AG09309 (cell line): Measurements from ENCODE around the gene CHAF1A.

ENCODE experiments used
- DNase-seq: peaks from one replicate; pipeline ENCODE4 v3.0.0-alpha.2; 2010; ENCODE audit warnings: low read depth
- H3K4me3 ChIP-seq: 2 replicates; pipeline ENCODE4 v1.5.1; 2011; ENCODE audit warnings: mild to moderate bottlenecking, low read depth, low read length, moderate library complexity; ENCODE audit not compliant: control insufficient read depth
- TF ChIP-seq, protein P1 (sequence below): IDR thresholded peaks from 2 replicates; pipeline ENCODE4 v1.5.1; 2011; ENCODE audit warnings: mild to moderate bottlenecking, low read depth, low read length, inconsistent platforms; ENCODE audit not compliant: insufficient read depth, control insufficient read depth; ENCODE audit errors: missing control alignments

Gene CHAF1A

DNA sequence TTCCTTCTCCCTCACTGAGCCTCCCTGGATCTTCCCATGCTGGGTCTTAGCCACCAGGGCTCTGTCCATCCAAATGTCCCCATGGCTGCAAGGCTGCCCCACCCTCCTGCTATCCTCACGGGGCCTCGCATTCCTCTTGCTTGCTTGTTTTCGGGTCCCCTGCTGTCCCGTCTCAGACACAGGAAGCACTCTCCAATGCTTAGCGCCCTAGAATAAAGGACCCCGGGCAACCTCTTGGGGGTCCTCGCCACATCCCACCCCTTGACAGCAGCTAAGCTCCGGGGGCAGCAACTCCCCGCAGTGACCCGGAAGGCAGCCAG lies 25.8 kb upstream of the CHAF1A start:
- TF ChIP-seq, protein P1, sequence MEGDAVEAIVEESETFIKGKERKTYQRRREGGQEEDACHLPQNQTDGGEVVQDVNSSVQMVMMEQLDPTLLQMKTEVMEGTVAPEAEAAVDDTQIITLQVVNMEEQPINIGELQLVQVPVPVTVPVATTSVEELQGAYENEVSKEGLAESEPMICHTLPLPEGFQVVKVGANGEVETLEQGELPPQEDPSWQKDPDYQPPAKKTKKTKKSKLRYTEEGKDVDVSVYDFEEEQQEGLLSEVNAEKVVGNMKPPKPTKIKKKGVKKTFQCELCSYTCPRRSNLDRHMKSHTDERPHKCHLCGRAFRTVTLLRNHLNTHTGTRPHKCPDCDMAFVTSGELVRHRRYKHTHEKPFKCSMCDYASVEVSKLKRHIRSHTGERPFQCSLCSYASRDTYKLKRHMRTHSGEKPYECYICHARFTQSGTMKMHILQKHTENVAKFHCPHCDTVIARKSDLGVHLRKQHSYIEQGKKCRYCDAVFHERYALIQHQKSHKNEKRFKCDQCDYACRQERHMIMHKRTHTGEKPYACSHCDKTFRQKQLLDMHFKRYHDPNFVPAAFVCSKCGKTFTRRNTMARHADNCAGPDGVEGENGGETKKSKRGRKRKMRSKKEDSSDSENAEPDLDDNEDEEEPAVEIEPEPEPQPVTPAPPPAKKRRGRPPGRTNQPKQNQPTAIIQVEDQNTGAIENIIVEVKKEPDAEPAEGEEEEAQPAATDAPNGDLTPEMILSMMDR, result no peak
- no peak overlapping the region for H3K4me3 ChIP-seq
- no peak for DNase-seq

DNA sequence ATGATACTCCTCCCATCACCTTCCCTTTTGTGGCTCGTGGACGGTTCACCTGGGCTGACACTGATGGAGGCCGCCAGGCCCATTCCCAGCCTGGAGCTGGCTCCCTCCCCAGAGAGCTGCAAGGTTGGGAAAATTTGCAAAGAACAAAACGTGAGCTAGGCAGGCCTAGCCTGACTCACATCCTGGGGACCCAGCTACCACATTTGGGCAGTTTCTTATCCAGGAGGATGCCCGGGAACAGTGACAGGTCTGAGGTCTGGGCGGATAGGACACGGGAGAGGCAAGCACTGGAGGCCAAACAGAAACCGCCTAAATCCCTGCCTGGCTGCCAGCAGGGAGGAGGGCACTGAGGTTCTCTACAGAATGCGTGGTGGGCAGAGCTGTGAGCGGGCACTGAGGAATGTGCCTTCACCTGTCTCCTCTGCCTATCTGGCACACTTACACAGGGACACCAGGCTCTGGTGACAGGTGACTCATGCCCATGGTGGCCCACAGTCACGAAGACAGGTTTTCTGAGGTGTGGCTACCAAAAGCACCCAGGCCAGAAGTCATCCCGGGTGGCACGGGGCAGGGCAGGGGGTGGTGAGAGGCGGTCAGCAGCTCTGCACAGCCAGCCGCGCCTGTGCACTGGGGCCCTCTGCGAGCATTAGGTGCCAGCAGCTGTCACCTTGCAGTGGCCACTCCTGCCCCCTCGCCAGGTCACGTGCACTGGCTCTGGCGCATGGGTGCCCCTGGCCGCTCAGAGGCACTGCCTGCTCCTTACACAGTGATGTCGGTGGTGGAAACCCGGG lies 25.3 kb upstream of the CHAF1A start:
- H3K4me3 ChIP-seq, result no peak overlapping the region
- DNase-seq, result no peak

DNA sequence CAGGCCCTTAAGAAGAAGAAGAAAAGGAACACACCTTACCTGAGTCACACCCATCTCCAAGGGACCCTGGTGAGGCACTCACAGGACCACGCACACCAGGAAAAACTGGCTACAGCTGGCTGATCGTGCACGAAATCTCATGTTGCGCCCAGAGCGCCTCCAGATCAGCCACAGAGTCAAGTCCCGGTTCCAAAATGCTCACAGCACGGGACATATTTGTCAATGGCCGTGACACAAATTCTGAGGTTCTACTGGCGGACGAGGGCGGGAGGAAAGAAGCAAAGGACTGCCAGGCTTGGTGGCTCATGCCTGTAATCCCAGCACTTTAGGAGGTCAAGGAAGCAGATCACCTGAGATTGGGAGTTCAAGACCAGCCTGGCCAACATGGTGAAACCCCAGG lies 23.6 kb upstream of the CHAF1A start:
- TF ChIP-seq, protein P1, result no peak
- H3K4me3 ChIP-seq, result no peak overlapping the region
- no peak for DNase-seq

More for the DNA sequence above, 25.3 kb upstream of the CHAF1A start:
- TF ChIP-seq, protein P1, result no peak

GRCh38 chr19:4379383-4380253 lies 22.8 kb upstream of the CHAF1A start:
- TF ChIP-seq, protein P1, result no peak
- H3K4me3 ChIP-seq, result no peak overlapping the region

GRCh38 chr19:4380254-4380727 lies 22.1 kb upstream of the CHAF1A start:
- H3K4me3 ChIP-seq, result no peak overlapping the region
- DNase-seq, result no peak
- TF ChIP-seq, protein P1, result no peak

More at GRCh38 chr19:4379383-4380253, 22.8 kb upstream of the CHAF1A start:
- no peak for DNase-seq

DNA sequence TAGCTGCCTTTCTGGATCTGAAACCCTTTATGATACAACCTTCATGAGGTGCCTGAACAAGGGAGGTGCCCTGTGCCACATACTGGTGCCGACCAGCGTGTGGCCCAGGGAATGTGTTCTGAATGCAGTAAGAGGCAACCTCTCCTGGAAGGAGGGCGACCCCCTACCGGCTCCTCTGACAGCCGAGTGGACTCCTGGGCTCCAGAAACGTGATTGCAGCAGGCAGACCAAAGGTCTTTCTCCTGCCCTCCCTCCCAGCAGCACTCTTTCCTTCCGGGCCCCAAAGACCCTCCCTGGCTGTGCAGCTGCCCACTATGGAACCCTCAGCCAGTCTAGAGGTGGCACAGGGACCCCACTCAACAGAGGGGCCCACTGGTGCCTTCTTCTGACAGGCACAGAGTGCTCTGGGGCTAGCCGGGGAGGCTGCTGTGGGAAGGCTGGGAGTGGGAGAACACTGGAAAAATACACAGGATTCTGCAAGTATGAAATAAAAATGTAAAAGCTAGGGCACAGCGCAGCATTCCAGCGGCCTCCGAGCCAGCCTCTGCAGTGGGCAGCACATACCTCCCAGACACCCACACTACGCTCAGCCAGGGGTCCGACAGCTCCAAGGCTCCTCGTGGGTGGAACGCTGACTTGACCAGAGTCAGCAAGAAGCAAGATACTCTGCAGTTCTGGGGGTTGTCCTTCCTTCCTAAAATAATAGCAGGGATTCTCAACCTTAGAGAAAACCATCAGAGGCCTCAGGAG lies 17.0 kb upstream of the CHAF1A start:
- TF ChIP-seq, protein P1, result no peak
- DNase-seq, result no peak
- no peak overlapping the region for H3K4me3 ChIP-seq
